ENCODE results near the gene AKAP13. TPM values are rescaled to one million over a fixed set of nuclear protein-coding genes. Genes with fewer than 3 reads are reported as not detected.

The AKAP13 gene
- polyA plus RNA-seq, 2 of the 4 experiments (the other 2 are of a cell fraction) = 20.4 to 28.8 TPM

DNA sequence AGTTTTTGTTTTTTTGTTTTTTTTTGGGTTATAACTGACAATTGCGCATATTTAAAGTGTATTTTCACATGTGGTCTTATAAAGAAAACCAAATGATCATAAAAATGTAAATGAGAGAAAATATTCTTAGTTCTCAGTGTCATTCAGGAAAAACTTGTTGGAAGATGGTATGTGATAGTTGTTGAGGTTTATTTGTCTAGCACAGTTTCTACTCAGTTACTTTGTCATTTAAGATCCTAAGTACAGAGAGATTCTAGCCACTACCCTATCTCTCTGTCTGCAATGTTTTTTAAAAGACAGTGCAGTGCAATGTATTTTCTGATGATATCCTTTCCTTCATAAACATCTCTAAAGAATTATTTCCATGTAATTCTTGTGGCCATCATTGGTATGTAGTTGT lies 46.1 kb downstream of the AKAP13 start:
- peaks cover 32% of the 10 kb centered on the region for H3K4me1 ChIP-seq
- no peak for FAIRE-seq
- ATAC-seq = no peak
- no peak overlapping the region for H3K27ac ChIP-seq
- CTCF ChIA-PET = no interaction called here
- H3K9me3 ChIP-seq = no peaks in the 10 kb centered on the region
- WGBS (ENCODE audit: missing lambda C conversion rate) = 95% methylated on average over 1 of the region's 1 CpG
- DNase-seq (ENCODE audit: low read depth in 1 of 2, low spot score in 1 of 2) = no peak
- H3K4me2 ChIP-seq = no peak overlapping the region
- no peak overlapping the region for H3K4me3 ChIP-seq
- TF ChIP-seq MAX (IDR thresholded peaks at IDR 0.05) (no peak), NR3C1 (IDR thresholded peaks at IDR 0.05) (no peak), ELK1 (IDR thresholded peaks at IDR 0.05; ENCODE audit: low read depth, low read length) (no peak), POLR2AphosphoS2 (conservative IDR thresholded peaks at IDR 0.05; ENCODE audit: low read length) (no peak), SREBF2 (IDR thresholded peaks at IDR 0.05) (no peak), CBX2 (IDR thresholded peaks at IDR 0.05; ENCODE audit: borderline replicate concordance, low read depth) (no peak), ZC3H11A (IDR thresholded peaks at IDR 0.05) (no peak), ZSCAN20 (CRISPR knock-in tag; IDR thresholded peaks at IDR 0.05) (no peak), NPAS2 (CRISPR knock-in tag; IDR thresholded peaks at IDR 0.05; ENCODE audit: borderline replicate concordance) (no peak), RNF2 (IDR thresholded peaks at IDR 0.05; ENCODE audit: borderline replicate concordance, low read depth) (no peak), ZNF302 (CRISPR knock-in tag; IDR thresholded peaks at IDR 0.05) (no peak), PBX3 (IDR thresholded peaks at IDR 0.05) (no peak), RARB (CRISPR knock-in tag; IDR thresholded peaks at IDR 0.05) (no peak), CBX8 (IDR thresholded peaks at IDR 0.05) (no peak), HOXB13 (CRISPR knock-in tag; IDR thresholded peaks at IDR 0.05; ENCODE audit: low read depth) (no peak), TFCP2L1 (CRISPR knock-in tag; IDR thresholded peaks at IDR 0.05) (no peak)
- TF ChIP-seq, protein P1, sequence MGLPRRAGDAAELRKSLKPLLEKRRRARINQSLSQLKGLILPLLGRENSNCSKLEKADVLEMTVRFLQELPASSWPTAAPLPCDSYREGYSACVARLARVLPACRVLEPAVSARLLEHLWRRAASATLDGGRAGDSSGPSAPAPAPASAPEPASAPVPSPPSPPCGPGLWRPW (IDR thresholded peaks at IDR 0.05) = no peak
- TF ChIP-seq, protein P2, sequence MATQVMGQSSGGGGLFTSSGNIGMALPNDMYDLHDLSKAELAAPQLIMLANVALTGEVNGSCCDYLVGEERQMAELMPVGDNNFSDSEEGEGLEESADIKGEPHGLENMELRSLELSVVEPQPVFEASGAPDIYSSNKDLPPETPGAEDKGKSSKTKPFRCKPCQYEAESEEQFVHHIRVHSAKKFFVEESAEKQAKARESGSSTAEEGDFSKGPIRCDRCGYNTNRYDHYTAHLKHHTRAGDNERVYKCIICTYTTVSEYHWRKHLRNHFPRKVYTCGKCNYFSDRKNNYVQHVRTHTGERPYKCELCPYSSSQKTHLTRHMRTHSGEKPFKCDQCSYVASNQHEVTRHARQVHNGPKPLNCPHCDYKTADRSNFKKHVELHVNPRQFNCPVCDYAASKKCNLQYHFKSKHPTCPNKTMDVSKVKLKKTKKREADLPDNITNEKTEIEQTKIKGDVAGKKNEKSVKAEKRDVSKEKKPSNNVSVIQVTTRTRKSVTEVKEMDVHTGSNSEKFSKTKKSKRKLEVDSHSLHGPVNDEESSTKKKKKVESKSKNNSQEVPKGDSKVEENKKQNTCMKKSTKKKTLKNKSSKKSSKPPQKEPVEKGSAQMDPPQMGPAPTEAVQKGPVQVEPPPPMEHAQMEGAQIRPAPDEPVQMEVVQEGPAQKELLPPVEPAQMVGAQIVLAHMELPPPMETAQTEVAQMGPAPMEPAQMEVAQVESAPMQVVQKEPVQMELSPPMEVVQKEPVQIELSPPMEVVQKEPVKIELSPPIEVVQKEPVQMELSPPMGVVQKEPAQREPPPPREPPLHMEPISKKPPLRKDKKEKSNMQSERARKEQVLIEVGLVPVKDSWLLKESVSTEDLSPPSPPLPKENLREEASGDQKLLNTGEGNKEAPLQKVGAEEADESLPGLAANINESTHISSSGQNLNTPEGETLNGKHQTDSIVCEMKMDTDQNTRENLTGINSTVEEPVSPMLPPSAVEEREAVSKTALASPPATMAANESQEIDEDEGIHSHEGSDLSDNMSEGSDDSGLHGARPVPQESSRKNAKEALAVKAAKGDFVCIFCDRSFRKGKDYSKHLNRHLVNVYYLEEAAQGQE (IDR thresholded peaks at IDR 0.05) = no peak
- POLR2A ChIA-PET = no interaction called here

DNA sequence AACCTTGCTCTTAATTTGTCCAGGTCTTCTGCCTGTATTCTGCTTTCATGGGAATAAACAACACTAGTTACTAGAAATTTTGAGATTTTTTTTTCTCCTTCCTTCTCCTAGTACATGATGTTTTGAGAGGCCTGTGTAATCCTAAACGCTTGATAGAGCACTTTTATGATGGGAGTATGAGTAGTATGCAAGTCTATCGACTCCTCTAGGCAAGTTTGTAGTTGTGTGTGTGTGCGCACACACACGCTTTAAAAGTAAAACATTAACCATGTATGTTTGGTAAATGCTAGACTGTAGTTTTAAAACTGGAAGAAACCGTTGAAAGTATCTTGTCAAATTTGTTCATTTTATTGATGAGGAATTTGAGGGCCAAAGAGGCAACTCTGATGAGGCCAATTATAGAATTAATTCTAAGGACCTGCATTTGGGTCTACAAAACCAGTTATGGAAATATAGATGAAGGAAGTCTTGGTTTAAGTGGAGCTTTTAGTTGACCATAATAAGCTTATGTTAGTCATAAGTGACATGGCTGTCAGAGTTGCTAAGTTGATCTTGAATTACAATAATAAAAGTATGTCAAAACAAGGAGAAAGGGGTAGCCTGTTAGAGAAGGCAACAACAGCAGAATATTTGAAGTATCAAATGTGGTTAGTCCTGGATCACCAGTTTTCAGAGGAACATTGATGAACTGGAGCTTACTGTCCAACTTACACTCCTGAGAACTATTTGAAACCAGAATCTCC lies 47.1 kb downstream of the AKAP13 start:
- Histone ChIP-seq H3K4me3 (no peak overlapping the region), H3K4me2 (no peak overlapping the region), H3K27ac (no peak overlapping the region), H3K9me3 (no peaks in the 10 kb centered on the region), H3K4me1 (peaks cover 25% of the 10 kb centered on the region)
- CTCF ChIA-PET = interaction anchor here (0.6 to 1.8 kb wide), 6 partner anchors 13 to 153 kb away, joined by 3 to 9 read pairs (median 3); no protein-coding TSS in a partner anchor
- POLR2A ChIA-PET = no interaction called here
- DNase-seq (ENCODE audit: low read depth in 1 of 2, low spot score in 1 of 2) = no peak
- WGBS (ENCODE audit: missing lambda C conversion rate) = 75% methylated on average over 5 of the region's 5 CpGs
- FAIRE-seq = no peak
- no peak for ATAC-seq
- TF ChIP-seq NFE2L2 (conservative IDR thresholded peaks at IDR 0.05; ENCODE audit: low read length) (no peak), ZFP36 (IDR thresholded peaks at IDR 0.05; ENCODE audit: borderline replicate concordance, partially characterized antibody) (no peak), SREBF2 (IDR thresholded peaks at IDR 0.05) (no peak), JUNB (IDR thresholded peaks at IDR 0.05) (no peak), E2F6 (IDR thresholded peaks at IDR 0.05; ENCODE audit: borderline replicate concordance, low read depth) (no peak), ESRRA (IDR thresholded peaks at IDR 0.05; ENCODE audit: borderline replicate concordance, low read length) (no peak), MAX (IDR thresholded peaks at IDR 0.05) (no peak), FOSL2 (IDR thresholded peaks at IDR 0.05) (no peak), FOSL2 (CRISPR knock-in tag; IDR thresholded peaks at IDR 0.05) (no peak), JUN (IDR thresholded peaks at IDR 0.05) (no peak), MAFK (IDR thresholded peaks at IDR 0.05; ENCODE audit: partially characterized antibody) (no peak)
- TF ChIP-seq, protein P2 (IDR thresholded peaks at IDR 0.05) = no peak
